IPS-NIHi7 (cell line): ENCODE data around the gene C5orf15.

Experiments
- DNase-seq: peaks from one replicate; pipeline ENCODE4 v3.0.0; 2012; ENCODE audit warnings: mixed read lengths; ENCODE audit errors: extremely low spot score

The C5orf15 gene

GRCh38 chr5:133968204-133968980 is at the start of gene C5orf15:
C5orf15 (minus strand) TSS chr5:133968625; CDS start chr5:133968584, 41 bp downstream.
- DNase-seq: peak; percentile 96

DNA sequence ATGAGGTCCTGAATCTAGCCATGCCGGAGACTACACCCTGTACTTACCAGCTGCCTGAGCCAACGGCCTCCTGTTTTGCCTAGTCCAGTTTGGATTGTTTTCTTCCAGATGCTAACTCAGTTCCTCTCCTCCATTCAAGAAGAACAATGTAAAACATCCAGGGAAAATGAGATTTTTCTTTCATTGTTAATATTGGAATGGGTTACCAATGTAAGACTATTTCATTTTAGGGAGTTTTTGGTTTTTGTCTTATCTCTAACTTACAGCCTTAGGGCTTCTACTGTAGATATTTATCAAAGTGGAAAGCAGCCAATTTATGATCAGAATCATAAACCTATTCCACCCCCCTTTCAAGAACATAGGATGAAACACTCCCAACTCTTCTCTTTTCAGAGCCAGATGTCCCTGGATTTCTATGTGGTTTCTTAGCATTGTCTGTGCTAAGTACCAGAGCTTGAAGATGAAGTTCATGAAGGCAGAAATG is 39.9 kb upstream of the C5orf15 start:
- DNase-seq: no peak

- DNase-seq: peak; percentile 96
Measured at GRCh38 chr5:134007581-134008265, 39.3 kb upstream of the C5orf15 start.

- DNase-seq: no peak
Measured at GRCh38 chr5:134006115-134006514, 37.7 kb upstream of the C5orf15 start.

- DNase-seq: peak; percentile 45
Measured at GRCh38 chr5:134005417-134006061, 37.1 kb upstream of the C5orf15 start.

DNA sequence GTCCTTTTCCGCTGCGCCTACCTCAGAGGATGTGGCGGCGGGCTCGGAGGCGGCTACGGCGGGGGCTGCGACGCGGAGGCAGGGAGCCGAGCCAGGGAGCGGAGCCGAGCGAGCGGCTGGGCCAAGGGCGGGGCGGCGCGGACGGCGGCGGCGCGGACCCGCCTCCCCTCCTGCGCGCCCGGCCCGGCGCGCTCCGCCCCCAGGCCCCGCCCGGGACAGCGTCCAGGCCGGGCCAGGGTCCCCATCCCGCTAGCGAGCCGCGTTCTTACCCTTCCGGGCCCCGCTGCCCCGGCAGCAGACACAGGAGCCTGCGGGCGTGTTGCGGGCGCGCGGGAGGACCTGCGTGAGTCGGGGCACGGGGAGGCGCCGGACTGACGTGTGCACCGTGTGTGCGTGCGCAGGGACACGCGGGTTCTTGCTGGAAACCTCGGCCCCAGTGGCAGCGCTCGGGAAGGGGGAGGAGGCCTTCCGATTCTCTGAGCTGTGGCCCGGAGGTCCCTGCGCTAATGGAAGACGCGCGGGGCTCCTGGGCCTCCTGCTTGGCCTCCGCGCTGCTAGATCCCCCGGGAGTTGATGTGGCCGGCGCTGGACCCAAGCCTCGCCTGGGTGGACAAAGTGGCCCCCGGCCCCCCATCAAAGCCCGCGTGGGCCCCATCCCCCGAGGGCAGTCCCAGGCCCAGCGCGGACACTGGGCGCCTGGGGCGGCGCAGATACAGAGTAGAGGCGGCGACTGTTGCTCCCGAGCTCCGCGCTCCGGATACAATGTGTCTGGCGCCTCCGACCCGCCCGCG is 36.4 kb upstream of the C5orf15 start, which contains the start of gene VDAC1:
Gene VDAC1 (minus strand): TSS at position 350 of the 791 bp plus-strand sequence. CDS start 11,963 bp downstream, outside the sequence.
- peak; percentile 96 for DNase-seq

DNA sequence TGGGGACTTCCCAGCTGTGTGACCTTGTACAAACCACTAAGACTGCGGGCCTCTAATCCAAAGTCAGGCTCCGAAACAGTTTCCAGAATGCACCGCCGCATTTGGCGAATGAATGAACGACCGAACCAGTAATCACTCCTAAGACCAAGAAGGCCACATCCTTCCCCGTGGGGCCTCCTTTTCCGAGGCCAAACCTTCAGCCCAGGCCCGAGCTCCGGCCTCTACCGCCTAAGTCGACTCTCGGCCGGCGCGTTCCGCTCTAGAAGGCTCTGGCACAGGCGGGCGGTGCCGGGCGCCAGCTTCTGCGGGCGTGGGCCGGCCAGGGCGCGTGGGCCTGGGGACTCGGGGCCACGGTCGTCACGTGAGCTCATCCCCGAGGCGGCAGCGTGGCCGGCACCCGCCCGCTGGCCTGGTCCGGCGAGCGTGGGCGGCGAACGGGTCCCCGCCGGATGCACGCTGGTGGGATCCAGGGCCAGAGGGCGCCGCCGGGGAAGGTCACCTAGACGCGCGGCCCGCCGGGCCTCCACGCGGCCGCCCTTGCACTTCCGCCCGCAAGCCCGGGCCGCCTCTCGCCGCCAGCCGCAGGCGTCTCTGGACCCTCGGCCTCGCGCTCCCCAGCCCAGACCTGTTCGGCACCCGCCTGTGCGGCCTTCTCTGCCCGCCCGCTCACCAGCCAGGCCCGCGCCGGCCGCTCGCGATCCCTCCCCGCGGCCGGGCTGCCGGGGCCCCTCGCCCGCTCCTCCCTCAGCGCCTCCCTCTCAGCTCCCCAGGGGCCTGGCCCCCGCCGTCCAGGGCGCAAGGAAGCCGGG is 35.6 kb upstream of the C5orf15 start:
- peak; percentile 55 for DNase-seq

GRCh38 chr5:134003064-134003816 is 34.8 kb upstream of the C5orf15 start:
- DNase-seq: no peak

GRCh38 chr5:134001938-134002731 is 33.7 kb upstream of the C5orf15 start:
- DNase-seq: no peak

GRCh38 chr5:134000696-134001453 is 32.5 kb upstream of the C5orf15 start:
- DNase-seq: no peak

DNA sequence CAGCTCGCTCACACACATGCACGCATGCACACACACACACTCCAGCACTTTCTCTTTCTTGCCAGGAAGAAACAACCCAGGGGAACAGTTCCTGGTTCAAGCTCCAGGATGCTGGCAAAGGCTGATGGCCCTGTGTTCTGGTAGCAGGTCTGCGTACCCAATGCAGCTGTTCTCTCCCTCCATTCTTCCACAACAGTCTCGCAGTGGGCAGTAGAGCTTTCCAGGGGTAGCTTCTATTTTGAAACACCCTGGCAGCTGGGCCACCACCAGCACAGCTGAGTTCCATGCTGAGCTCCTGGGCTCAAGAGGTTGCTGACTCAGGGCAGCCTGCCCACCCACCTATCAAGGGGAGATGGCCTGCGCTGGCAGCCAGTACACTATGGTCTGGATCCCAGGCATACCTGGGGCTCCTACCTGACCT is 31.7 kb upstream of the C5orf15 start:
- no peak for DNase-seq

- no peak for DNase-seq
Measured at GRCh38 chr5:133998807-133999206, 30.4 kb upstream of the C5orf15 start.

- no peak for DNase-seq
Measured at GRCh38 chr5:133998042-133998441, 29.6 kb upstream of the C5orf15 start.

- DNase-seq: peak; percentile 65
Measured at GRCh38 chr5:133996683-133997252, 28.3 kb upstream of the C5orf15 start.

DNA sequence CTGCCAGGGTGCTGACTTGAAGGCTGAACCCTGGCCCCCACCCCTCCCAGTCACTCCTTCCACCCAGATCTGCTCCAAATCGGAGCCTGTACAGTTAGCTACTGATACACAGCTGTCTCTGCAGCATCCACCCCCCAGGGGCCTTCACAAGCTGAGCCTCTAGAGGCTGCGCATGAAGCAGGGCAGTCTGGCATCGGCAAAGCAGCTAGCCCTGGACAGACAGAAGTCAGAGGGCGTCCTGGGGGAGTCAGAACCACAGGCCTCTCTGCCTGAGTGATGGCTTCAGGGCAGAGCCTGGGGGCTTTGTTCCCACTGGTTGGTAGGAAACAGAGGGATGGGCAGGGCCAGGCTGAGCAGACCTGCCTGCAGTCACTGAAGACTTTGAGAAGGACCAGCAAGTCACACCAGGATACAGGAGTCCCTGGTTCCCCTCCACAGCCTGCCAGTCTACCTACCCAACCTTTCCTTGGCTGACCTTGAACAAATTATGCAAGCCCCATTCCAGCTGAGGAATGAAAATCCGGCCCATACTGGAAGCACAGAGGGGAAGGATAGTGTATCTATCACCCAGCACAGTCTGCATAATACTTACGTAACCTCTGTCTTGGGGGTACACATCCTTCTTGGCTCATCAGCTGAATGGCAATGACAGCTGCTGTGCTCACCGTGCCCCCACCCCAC is 27.6 kb upstream of the C5orf15 start:
- no peak for DNase-seq

DNA sequence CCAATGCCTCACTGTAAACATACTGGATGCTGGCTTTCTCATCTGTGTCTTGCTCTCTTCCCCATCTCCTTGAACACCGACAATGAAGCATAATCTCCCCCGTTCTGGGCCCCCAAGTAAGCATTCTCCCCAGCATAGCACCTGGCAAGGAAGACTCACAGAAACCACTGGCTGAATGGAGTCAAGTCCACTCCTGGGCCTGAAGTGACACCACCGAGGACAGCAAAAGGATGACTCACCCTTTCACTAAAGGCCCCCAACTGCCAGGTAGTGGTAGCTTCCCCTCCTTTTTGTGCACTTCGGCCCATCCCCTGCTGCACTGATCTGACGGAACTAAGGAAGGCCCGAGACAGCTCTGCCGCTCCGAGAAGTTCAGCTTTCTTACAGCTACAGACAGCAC is 26.9 kb upstream of the C5orf15 start:
- no peak for DNase-seq

DNA sequence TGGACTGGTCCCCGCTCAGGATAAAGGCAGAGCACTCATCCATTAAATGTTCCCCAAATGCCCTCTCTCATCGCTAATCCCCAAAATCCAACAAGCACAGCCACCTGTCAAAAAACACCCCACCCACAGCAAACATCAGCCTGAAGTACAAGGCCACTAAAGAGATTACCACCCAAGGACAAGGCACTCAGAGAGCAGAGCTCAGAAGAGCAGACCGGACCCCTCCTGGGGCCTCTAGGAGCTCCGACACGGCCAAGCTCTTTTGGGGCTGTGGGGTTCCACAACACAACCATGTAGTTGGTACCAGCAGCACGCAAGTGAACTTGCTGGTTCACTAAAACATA is 26.5 kb upstream of the C5orf15 start:
- no peak for DNase-seq
